ENCODE data around the gene RIN3.

- TF ChIP-seq SP1 (IDR thresholded peaks at IDR 0.05; ENCODE audit: low read depth, low read length) (no peak), USF2 (IDR thresholded peaks at IDR 0.05; ENCODE audit: borderline replicate concordance, low read depth, low read length) (no peak), CEBPB (IDR thresholded peaks at IDR 0.05; ENCODE audit: borderline replicate concordance in 1 of 2, low read depth in 2 of 2, low read length in 2 of 2) (no peak), ZBTB4 (CRISPR knock-in tag; IDR thresholded peaks at IDR 0.05) (no peak)
These were observed 199.1 kb downstream of the RIN3 start for GRCh38 chr14:92712654-92713051.
